HUES64 (cell line): ENCODE measurements around the gene GDPD2.

ENCODE experiments used
- H3K27ac ChIP-seq: 2 replicates; pipeline ENCODE4 v1.7.0; 2013; ENCODE audit warnings: low read depth, low read length, inconsistent platforms
- H3K27me3 ChIP-seq: 2 replicates; pipeline ENCODE4 v1.6.1; 2013; ENCODE audit warnings: mild to moderate bottlenecking, low read length; ENCODE audit not compliant: insufficient read depth
- H3K36me3 ChIP-seq: 2 replicates; pipeline ENCODE4 v1.6.1; 2013; ENCODE audit warnings: mild to moderate bottlenecking, low read length; ENCODE audit not compliant: insufficient read depth
- H3K4me1 ChIP-seq: 2 replicates; pipeline ENCODE4 v1.6.1; 2013; ENCODE audit warnings: mild to moderate bottlenecking, low read length, moderate library complexity; ENCODE audit not compliant: insufficient read depth
- H3K4me3 ChIP-seq: 2 replicates; pipeline ENCODE4 v1.5.1; 2013; ENCODE audit warnings: mild to moderate bottlenecking, low read length, moderate library complexity
- H3K9ac ChIP-seq: 2 replicates; pipeline ENCODE4 v1.6.1; 2013; ENCODE audit warnings: mild to moderate bottlenecking, low read depth, low read length
- H3K9me3 ChIP-seq: 2 replicates; pipeline ENCODE4 v1.6.1; 2013; ENCODE audit warnings: low read depth, low read length; ENCODE audit not compliant: insufficient read depth
- WGBS: fragments of 150-250, 120-280 bp; methylation state at CpG from one replicate; pipeline ENCODE4 v1.1.7; 2013; ENCODE audit warnings: missing lambda C conversion rate; 5-methylcytosine and 5-hydroxymethylcytosine counted together

Gene GDPD2

DNA sequence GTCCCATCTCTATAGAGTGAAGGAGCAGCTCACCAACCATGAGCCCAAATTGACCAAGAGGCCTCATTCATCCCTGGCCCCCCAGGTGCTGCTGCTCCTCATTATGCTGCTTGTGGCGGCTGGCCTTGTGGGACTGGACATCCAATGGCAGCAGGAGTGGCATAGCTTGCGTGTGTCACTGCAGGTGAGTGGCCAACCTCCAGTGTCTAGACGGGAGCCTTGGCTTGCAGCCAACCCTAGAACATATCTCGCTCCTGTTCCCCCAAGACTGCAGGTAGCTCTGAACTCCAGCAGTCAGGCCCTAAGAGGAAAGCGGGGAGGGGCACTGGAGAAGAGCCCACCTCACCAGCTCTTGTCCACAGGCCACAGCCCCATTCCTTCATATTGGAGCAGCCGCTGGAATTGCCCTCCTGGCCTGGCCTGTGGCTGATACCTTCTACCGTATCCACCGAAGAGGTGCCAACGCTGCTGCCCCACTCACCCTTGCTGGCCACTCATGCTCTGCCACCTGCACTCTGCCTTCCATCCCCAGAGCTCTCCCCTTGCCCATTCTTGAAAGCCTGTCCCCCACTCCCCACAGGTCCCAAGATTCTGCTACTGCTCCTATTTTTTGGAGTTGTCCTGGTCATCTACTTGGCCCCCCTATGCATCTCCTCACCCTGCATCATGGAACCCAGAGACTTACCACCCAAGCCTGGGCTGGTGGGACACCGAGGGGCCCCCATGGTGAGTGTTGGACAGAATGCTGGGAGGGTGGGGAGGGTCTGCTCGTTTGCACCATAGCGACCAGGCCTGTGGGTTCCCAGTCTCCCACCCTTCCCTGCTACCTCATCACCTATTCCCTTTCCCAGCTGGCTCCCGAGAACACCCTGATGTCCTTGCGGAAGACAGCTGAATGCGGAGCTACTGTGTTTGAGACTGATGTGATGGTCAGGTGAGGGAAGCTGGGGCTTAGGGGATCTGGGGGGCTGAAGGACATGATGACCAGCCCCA lies 3.5 kb downstream of the GDPD2 start:
- H3K27me3 ChIP-seq: no peaks in the 10 kb centered on the region
- 97% methylated on average over 9 of the region's 15 CpGs for whole genome bisulfite sequencing
- no peak overlapping the region for H3K4me3 ChIP-seq
- no peak overlapping the region for H3K9ac ChIP-seq
- H3K27ac ChIP-seq: no peak overlapping the region
- H3K9me3 ChIP-seq: no peaks in the 10 kb centered on the region
- peaks cover 29% of the 10 kb centered on the region for H3K36me3 ChIP-seq
- H3K4me1 ChIP-seq: peaks cover 21% of the 10 kb centered on the region

DNA sequence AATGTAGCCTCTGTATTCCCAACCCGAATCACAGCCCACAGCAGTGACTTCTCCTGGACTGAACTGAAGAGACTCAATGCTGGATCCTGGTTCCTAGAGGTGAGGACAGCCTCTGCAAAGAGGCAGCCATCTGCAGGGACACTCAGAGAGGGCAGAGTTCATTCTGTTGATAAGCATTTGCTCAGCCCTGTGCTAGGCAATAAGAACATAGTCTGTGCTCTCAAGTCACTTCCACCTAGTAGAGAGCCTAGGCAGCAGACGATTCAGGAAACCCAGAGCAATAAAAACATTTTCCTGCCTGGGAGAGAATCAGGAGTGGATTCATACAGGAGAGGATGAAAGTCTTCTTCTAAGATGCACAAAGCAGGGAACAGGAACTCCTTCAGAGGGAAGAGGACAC lies 4.3 kb downstream of the GDPD2 start:
- Histone ChIP-seq H3K36me3 (peaks cover 29% of the 10 kb centered on the region), H3K4me3 (no peak overlapping the region), H3K27me3 (no peaks in the 10 kb centered on the region), H3K27ac (no peak overlapping the region), H3K4me1 (peaks cover 16% of the 10 kb centered on the region), H3K9ac (no peak overlapping the region), H3K9me3 (no peaks in the 10 kb centered on the region)
- WGBS: 100% methylated on average over 2 of the region's 2 CpGs

DNA sequence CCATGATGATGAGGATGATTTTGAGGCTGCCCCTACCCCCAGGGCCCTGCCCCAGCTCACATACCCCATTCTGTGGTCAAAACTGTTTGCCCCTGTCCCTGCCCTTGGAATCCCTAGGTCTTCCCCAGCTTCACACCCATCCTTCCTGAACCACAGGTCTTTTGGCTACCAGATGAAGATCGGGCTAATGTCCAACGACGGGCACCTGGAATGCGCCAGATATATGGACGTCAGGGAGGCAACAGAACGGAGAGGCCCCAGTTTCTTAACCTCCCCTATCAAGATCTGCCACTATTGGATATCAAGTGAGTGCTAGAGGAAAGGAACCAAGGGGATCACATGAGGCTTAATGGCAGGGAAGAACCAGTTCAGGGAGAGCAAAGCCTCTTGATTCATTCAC lies 6.6 kb downstream of the GDPD2 start:
- H3K4me3 ChIP-seq: no peak overlapping the region
- no peak overlapping the region for H3K27ac ChIP-seq
- H3K36me3 ChIP-seq: peaks cover 29% of the 10 kb centered on the region
- no peaks in the 10 kb centered on the region for H3K27me3 ChIP-seq
- WGBS: 91% methylated on average over 5 of the region's 6 CpGs
- H3K9me3 ChIP-seq: no peaks in the 10 kb centered on the region
- no peaks in the 10 kb centered on the region for H3K4me1 ChIP-seq
- no peak overlapping the region for H3K9ac ChIP-seq

GRCh38 chrX:70432936-70433847 lies 10.1 kb downstream of the GDPD2 start:
- no peak overlapping the region for H3K27ac ChIP-seq
- 76% methylated on average over 15 of the region's 15 CpGs for WGBS
- H3K36me3 ChIP-seq: peaks cover 15% of the 10 kb centered on the region; the same call in 1 of the 2 replicates
- no peaks in the 10 kb centered on the region for H3K27me3 ChIP-seq
- H3K9me3 ChIP-seq: no peaks in the 10 kb centered on the region
- H3K4me1 ChIP-seq: no peaks in the 10 kb centered on the region; the same call in 1 of the 2 replicates
- H3K9ac ChIP-seq: 0 out of 2 replicates have a peak overlapping the region, but pooled peaks have one; percentile 30
- peak overlapping the region; percentile 78 for H3K4me3 ChIP-seq

- under 1% methylated on average over 34 of the region's 37 CpGs for WGBS
Observed at GRCh38 chrX:70433848-70434351, 10.8 kb downstream of the GDPD2 start.

GRCh38 chrX:70434352-70434866 lies 11.3 kb downstream of the GDPD2 start:
- no peaks in the 10 kb centered on the region for H3K9me3 ChIP-seq
- no peaks in the 10 kb centered on the region; the same call in 1 of the 2 replicates for H3K4me1 ChIP-seq
- WGBS: under 1% methylated on average over 43 of the region's 45 CpGs
- peak overlapping the region; percentile 61 for H3K9ac ChIP-seq
- peak overlapping the region; percentile 49; the same call in 1 of the 2 replicates for H3K27ac ChIP-seq
- H3K36me3 ChIP-seq: peaks cover 13% of the 10 kb centered on the region; the same call in 1 of the 2 replicates
- H3K27me3 ChIP-seq: no peaks in the 10 kb centered on the region
- H3K4me3 ChIP-seq: peak overlapping the region; percentile 78

More at GRCh38 chrX:70433848-70434351, 10.8 kb downstream of the GDPD2 start:
- H3K9ac ChIP-seq: peak overlapping the region; percentile 61
- peak overlapping the region; percentile 49; the same call in 1 of the 2 replicates for H3K27ac ChIP-seq
- no peaks in the 10 kb centered on the region for H3K27me3 ChIP-seq
- H3K36me3 ChIP-seq: peaks cover 13% of the 10 kb centered on the region; the same call in 1 of the 2 replicates
- peak overlapping the region; percentile 78 for H3K4me3 ChIP-seq
- H3K4me1 ChIP-seq: no peaks in the 10 kb centered on the region; the same call in 1 of the 2 replicates
- H3K9me3 ChIP-seq: no peaks in the 10 kb centered on the region

GRCh38 chrX:70434914-70435586 lies 11.9 kb downstream of the GDPD2 start:
- H3K27ac ChIP-seq: no peak overlapping the region
- WGBS: 25% methylated on average over 17 of the region's 17 CpGs
- H3K4me1 ChIP-seq: no peaks in the 10 kb centered on the region; the same call in 1 of the 2 replicates
- H3K4me3 ChIP-seq: peak overlapping the region; percentile 78
- H3K36me3 ChIP-seq: peaks cover 9% of the 10 kb centered on the region; the same call in 1 of the 2 replicates
- no peaks in the 10 kb centered on the region for H3K9me3 ChIP-seq
- no peaks in the 10 kb centered on the region for H3K27me3 ChIP-seq
- H3K9ac ChIP-seq: peak overlapping the region; percentile 36

GRCh38 chrX:70436343-70436742 lies 13.2 kb downstream of the GDPD2 start:
- Histone ChIP-seq H3K9ac (no peak overlapping the region), H3K9me3 (no peaks in the 10 kb centered on the region), H3K4me3 (peak overlapping the region; percentile 21; the same call in 1 of the 2 replicates), H3K27ac (no peak overlapping the region), H3K4me1 (no peaks in the 10 kb centered on the region; the same call in 1 of the 2 replicates), H3K27me3 (no peaks in the 10 kb centered on the region), H3K36me3 (peaks cover under 1% of the 10 kb centered on the region; the same call in 1 of the 2 replicates)
- WGBS: 28% methylated on average over 16 of the region's 16 CpGs

DNA sequence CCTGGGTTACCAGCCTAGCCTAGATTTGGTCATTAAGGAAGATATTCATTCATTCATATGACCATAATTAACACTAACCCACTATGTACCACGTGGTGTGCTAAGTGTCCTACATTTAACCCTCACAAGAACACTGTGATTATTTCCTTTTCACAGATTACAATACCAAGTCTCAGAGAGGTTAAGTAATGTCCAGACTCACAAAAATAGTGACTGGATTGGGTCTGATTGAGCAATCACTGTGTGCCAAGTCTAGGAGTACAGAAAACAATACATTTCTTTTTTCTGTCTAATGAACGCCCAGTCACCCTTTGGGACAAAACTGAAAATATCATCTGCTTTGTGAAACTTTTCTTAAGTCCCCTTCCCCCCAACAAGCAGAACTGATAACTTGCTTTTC lies 13.9 kb downstream of the GDPD2 start:
- Histone ChIP-seq H3K9me3 (no peaks in the 10 kb centered on the region), H3K27me3 (no peaks in the 10 kb centered on the region), H3K4me3 (no peak overlapping the region), H3K36me3 (no peaks in the 10 kb centered on the region), H3K4me1 (no peaks in the 10 kb centered on the region; the same call in 1 of the 2 replicates), H3K9ac (no peak overlapping the region), H3K27ac (no peak overlapping the region)
- 60% methylated on average over 2 of the region's 2 CpGs for WGBS
